Liver (tissue), 3 donors: Measurements from ENCODE around the gene S100A1.

Experiments
- EGR1 ChIP-seq, 2 donors: IDR thresholded peaks; 2 replicates each; pipeline ENCODE4 v1.6.1; 2016 to 2018; ENCODE audit warnings: antibody characterized with exemption in 2 of 2, low read depth in 2 of 2
- GABPA ChIP-seq, 2 donors: IDR thresholded peaks in 1 of 2; conservative IDR thresholded peaks in 1 of 2; 2 replicates each; pipeline ENCODE4 v1.6.1; 2016; ENCODE audit warnings: antibody characterized with exemption in 2 of 2, mild to moderate bottlenecking in 1 of 2, moderate library complexity in 1 of 2
- JUND ChIP-seq, 2 donors: IDR thresholded peaks; 2 replicates each; pipeline ENCODE4 v1.6.1; 2016; ENCODE audit warnings: antibody characterized with exemption in 2 of 2
- RXRA ChIP-seq, 2 donors: IDR thresholded peaks; 2 replicates each; pipeline ENCODE4 v1.6.1; 2017 to 2018; ENCODE audit warnings: antibody characterized with exemption in 2 of 2, mild to moderate bottlenecking in 1 of 2
- SP1 ChIP-seq: IDR thresholded peaks from 2 replicates; pipeline ENCODE4 v1.6.1; 2018; ENCODE audit warnings: antibody characterized with exemption, mild to moderate bottlenecking
- TAF1 ChIP-seq: conservative IDR thresholded peaks from 2 replicates; pipeline ENCODE4 v1.6.1; 2016; ENCODE audit warnings: antibody characterized with exemption, mild to moderate bottlenecking
- YY1 ChIP-seq: IDR thresholded peaks from 2 replicates; pipeline ENCODE4 v1.6.1; 2016; ENCODE audit warnings: antibody characterized with exemption, mild to moderate bottlenecking
- TF ChIP-seq, protein P1 (sequence below): fragments of 150-350 bp; IDR thresholded peaks from 2 replicates; pipeline ENCODE4 v1.5.1; 2017; ENCODE audit warnings: improper control_type of control experiment, low read depth, low read length; ENCODE audit not compliant: missing input control
- TF ChIP-seq, protein P2 (sequence below): IDR thresholded peaks from 2 replicates; pipeline ENCODE4 v1.6.1; 2016; ENCODE audit warnings: antibody characterized with exemption
- TF ChIP-seq, protein P3 (sequence below): IDR thresholded peaks from 2 replicates; pipeline ENCODE4 v1.6.1; 2016; ENCODE audit warnings: antibody characterized with exemption, mild to moderate bottlenecking
- TF ChIP-seq, protein P4 (sequence below): IDR thresholded peaks from 2 replicates; pipeline ENCODE4 v1.6.1; 2016; ENCODE audit warnings: antibody characterized with exemption
- donor health status: healthy.
- donor health status: healthy.

- TF ChIP-seq, protein P1, sequence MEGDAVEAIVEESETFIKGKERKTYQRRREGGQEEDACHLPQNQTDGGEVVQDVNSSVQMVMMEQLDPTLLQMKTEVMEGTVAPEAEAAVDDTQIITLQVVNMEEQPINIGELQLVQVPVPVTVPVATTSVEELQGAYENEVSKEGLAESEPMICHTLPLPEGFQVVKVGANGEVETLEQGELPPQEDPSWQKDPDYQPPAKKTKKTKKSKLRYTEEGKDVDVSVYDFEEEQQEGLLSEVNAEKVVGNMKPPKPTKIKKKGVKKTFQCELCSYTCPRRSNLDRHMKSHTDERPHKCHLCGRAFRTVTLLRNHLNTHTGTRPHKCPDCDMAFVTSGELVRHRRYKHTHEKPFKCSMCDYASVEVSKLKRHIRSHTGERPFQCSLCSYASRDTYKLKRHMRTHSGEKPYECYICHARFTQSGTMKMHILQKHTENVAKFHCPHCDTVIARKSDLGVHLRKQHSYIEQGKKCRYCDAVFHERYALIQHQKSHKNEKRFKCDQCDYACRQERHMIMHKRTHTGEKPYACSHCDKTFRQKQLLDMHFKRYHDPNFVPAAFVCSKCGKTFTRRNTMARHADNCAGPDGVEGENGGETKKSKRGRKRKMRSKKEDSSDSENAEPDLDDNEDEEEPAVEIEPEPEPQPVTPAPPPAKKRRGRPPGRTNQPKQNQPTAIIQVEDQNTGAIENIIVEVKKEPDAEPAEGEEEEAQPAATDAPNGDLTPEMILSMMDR: no peak
- TF ChIP-seq EGR1 (IDR thresholded peaks at IDR 0.05; ENCODE audit: low read depth in 2 of 2) (no peak), YY1 (no peak), TAF1 (no peak), RXRA (IDR thresholded peaks at IDR 0.05) (no peak), SP1 (no peak), GABPA (IDR thresholded peaks at IDR 0.05 in 1 of 2, conservative IDR thresholded peaks at IDR 0.05 in 1 of 2) (no peak), JUND (IDR thresholded peaks at IDR 0.05) (no peak)
- TF ChIP-seq, protein P2, sequence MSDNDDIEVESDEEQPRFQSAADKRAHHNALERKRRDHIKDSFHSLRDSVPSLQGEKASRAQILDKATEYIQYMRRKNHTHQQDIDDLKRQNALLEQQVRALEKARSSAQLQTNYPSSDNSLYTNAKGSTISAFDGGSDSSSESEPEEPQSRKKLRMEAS: no peak
- TF ChIP-seq, protein P3, sequence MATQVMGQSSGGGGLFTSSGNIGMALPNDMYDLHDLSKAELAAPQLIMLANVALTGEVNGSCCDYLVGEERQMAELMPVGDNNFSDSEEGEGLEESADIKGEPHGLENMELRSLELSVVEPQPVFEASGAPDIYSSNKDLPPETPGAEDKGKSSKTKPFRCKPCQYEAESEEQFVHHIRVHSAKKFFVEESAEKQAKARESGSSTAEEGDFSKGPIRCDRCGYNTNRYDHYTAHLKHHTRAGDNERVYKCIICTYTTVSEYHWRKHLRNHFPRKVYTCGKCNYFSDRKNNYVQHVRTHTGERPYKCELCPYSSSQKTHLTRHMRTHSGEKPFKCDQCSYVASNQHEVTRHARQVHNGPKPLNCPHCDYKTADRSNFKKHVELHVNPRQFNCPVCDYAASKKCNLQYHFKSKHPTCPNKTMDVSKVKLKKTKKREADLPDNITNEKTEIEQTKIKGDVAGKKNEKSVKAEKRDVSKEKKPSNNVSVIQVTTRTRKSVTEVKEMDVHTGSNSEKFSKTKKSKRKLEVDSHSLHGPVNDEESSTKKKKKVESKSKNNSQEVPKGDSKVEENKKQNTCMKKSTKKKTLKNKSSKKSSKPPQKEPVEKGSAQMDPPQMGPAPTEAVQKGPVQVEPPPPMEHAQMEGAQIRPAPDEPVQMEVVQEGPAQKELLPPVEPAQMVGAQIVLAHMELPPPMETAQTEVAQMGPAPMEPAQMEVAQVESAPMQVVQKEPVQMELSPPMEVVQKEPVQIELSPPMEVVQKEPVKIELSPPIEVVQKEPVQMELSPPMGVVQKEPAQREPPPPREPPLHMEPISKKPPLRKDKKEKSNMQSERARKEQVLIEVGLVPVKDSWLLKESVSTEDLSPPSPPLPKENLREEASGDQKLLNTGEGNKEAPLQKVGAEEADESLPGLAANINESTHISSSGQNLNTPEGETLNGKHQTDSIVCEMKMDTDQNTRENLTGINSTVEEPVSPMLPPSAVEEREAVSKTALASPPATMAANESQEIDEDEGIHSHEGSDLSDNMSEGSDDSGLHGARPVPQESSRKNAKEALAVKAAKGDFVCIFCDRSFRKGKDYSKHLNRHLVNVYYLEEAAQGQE: no peak
- TF ChIP-seq, protein P4, sequence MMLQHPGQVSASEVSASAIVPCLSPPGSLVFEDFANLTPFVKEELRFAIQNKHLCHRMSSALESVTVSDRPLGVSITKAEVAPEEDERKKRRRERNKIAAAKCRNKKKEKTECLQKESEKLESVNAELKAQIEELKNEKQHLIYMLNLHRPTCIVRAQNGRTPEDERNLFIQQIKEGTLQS: no peak
Observed at GRCh38 chr1:153624965-153625611, 3.1 kb upstream of the S100A1 start.
